Adipocyte (in vitro differentiated cells): ENCODE measurements around the gene SLC22A8.

ENCODE experiments used
- DNase-seq: peaks from one replicate; pipeline ENCODE4 v3.0.0-alpha.2; 2015; ENCODE audit warnings: low read depth
- H3K27me3 ChIP-seq: replicated peaks from 2 replicates; pipeline ENCODE4 v1.7.0; 2013; ENCODE audit warnings: mild to moderate bottlenecking, low read length, moderate library complexity; ENCODE audit not compliant: control insufficient read depth, insufficient read depth
- H3K36me3 ChIP-seq: 2 replicates; pipeline ENCODE4 v1.7.0; 2013; ENCODE audit warnings: low read length, mild to moderate bottlenecking, moderate library complexity; ENCODE audit not compliant: control insufficient read depth, insufficient read depth, severe bottlenecking
- H3K4me1 ChIP-seq: 2 replicates; pipeline ENCODE4 v1.7.0; 2013; ENCODE audit warnings: mild to moderate bottlenecking, low read length, moderate library complexity; ENCODE audit not compliant: control insufficient read depth, insufficient read depth
- H3K4me3 ChIP-seq: 2 replicates; pipeline ENCODE4 v1.7.0; 2013; ENCODE audit warnings: mild to moderate bottlenecking, low read length, moderate library complexity
- H3K9ac ChIP-seq: 2 replicates; pipeline ENCODE4 v1.7.0; 2013; ENCODE audit warnings: mild to moderate bottlenecking, low read length, moderate library complexity
- H3K9me3 ChIP-seq: 2 replicates; pipeline ENCODE4 v1.7.0; 2013; ENCODE audit warnings: mild to moderate bottlenecking, low read length, moderate library complexity; ENCODE audit not compliant: control insufficient read depth

Gene SLC22A8

DNA sequence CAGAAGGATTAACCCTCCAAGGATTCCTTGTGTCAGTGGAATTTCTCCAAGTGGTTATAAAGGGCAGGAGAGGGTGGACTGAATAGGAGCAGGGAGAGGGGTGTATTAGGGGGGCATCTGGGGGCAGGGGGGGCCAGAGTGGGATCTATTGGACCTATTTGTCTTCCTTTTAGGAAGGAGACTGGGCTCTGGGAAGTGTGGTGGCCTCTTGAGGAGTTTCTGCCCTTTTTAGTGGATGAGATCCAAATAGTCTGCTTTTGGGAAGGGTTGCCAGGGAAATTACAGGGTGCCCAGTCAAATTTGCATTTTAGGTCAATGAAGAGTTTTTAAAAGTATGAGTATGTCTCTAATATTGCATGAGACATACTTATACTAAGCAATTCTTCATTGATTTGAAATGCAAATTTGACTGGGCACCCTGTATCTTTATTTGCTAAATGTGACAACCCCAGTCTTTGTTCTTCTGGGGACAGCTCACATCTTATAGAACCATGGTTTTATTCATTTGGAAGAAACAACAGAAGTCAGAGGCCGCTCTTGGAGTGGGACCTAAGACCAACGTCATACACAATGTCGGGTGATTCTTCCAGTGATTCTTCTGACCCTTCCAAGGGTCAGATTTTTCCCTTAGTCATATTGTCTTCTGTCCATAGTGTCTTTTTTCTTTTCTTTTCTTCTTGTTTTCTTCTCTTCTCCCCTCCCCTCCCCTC is 30.4 kb downstream of the SLC22A8 start:
- no peaks in the 10 kb centered on the region for H3K36me3 ChIP-seq
- DNase-seq = no peak
- peaks cover 33% of the 10 kb centered on the region for H3K27me3 ChIP-seq
- no peak overlapping the region for H3K9ac ChIP-seq
- no peak overlapping the region for H3K4me3 ChIP-seq
- no peaks in the 10 kb centered on the region for H3K4me1 ChIP-seq
- H3K9me3 ChIP-seq = no peaks in the 10 kb centered on the region

DNA sequence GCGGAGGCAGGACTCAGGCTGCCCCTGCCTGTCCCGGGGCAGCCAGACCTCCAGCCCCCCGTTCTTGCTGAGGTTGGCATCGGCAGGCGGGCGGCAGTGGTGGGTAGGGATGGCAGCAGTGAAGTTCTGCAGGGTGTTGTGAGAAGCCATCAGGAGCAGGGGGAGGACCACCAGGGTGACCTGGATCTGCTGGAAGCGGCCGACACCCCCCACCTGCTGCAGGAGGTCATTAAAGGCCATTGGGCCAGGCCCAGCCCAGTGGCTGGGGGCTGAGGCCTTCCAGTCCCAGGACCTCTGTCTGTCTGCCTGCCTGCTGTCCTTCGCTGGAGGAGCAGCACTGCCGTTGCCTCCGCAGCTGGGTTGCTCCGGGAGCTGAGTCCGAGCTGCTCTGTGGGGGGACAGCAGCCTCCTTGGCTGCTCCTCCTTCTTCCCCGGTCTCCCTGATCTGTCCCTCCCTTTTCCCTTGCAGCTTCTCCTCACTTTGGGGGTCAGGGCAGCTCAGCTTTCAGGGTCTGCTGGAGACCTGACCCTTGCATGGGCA is 31.1 kb downstream of the SLC22A8 start, which contains the start of gene SLC22A6:
SLC22A6 (minus strand) TSS at position 517 of the 541 bp plus-strand sequence; CDS start at position 240, 277 bp downstream.
- no peak for DNase-seq
- Histone ChIP-seq H3K9me3 (no peaks in the 10 kb centered on the region), H3K36me3 (no peaks in the 10 kb centered on the region), H3K4me1 (no peaks in the 10 kb centered on the region), H3K9ac (no peak within 1 kb of the TSS), H3K4me3 (no peak within 1 kb of the TSS), H3K27me3 (peaks cover 33% of the 10 kb centered on the region)

DNA sequence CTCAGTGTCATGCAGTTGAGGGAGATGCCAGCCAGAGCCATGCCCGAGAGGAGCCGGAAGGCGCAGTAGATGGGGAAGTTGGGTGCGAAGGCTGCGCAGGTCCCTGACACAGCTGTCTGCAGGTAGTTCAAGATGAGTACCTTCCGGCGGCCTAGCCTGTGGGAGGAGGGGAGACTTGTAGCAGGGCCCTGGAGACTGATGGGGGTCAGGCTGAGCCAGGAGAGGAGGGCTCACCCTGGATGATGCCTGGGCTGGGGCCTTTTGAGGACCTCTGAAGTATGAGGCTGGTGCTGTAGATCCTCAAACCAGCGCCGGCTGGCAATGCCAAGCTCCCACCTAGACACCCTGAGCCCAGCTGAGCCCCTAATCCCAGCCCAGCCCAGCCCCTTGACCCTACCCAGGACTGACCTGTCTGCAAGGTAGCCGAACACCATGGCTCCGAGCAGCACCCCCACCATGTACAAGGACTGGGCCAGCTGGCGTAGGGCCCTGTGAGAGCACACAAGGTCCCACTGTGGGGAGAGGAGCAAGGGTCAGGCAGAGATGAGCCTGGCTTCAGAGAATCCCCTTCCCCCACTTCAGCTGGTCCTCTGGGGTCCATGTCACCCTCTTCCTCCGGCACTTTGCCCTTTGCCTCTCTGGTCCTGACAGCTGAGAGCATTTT is 32.0 kb downstream of the SLC22A8 start:
- H3K9me3 ChIP-seq = no peaks in the 10 kb centered on the region

DNA sequence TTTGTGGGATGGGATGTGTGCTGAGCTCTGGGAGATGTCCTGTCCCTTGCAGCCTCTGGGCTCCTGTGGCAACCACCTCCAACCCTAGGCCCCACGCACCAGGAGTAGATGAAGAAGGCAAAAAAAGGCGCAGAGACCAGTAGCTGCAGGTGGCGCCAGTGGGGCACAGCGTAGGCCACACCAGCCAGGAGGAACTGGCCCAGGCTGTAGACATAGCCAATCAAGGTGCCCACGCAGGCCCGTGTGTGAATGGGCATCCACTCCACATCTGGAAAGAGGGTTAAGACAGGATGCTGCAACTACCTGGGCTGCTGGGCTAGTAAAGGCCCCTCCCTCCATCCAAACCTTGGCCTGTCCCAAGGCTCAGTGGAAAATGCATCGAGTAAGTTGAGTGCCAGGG is 33.9 kb downstream of the SLC22A8 start:
- Histone ChIP-seq H3K4me1 (no peaks in the 10 kb centered on the region), H3K36me3 (no peaks in the 10 kb centered on the region), H3K9me3 (no peaks in the 10 kb centered on the region), H3K9ac (no peak overlapping the region), H3K27me3 (peaks cover 21% of the 10 kb centered on the region), H3K4me3 (no peak overlapping the region)
- no peak for DNase-seq

More for the DNA sequence above, 32.0 kb downstream of the SLC22A8 start:
- Histone ChIP-seq H3K9ac (no peak overlapping the region), H3K4me1 (no peaks in the 10 kb centered on the region), H3K27me3 (peaks cover 30% of the 10 kb centered on the region), H3K4me3 (no peak overlapping the region), H3K36me3 (no peaks in the 10 kb centered on the region)
- no peak for DNase-seq

DNA sequence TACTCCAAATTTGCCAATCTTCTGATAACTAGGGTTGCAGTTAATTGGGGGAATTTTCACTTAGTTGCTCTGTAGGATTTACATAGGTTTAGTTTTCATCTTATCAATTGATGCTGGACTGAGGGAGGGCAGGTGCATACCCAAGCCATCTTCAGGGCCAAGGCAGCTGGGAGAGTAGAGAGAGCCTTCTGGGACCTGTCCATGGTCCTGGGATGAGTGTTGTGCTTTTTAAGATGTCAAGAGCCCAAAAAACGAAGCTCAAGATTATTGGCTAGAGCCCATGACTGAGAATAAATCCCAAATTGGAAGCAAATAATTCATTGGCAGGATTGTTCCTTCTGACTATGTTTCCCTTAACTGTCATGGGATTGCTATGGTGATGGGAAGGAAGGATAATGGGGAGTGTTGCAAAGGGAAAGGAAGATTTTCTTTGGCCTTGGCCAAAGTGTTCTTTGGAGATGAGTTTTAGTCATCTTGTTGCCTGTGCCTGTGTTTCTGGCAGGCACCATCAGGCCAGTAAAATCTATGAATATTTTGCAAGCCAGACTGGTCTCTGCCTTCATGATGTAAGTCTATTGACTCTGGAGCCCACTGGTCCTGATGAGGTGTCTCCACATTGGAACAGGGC is 35.4 kb downstream of the SLC22A8 start:
- Histone ChIP-seq H3K9ac (no peak overlapping the region), H3K27me3 (peaks cover 27% of the 10 kb centered on the region), H3K36me3 (no peaks in the 10 kb centered on the region), H3K4me1 (no peaks in the 10 kb centered on the region), H3K4me3 (no peak overlapping the region), H3K9me3 (no peaks in the 10 kb centered on the region)
- DNase-seq = peak; percentile 15

DNA sequence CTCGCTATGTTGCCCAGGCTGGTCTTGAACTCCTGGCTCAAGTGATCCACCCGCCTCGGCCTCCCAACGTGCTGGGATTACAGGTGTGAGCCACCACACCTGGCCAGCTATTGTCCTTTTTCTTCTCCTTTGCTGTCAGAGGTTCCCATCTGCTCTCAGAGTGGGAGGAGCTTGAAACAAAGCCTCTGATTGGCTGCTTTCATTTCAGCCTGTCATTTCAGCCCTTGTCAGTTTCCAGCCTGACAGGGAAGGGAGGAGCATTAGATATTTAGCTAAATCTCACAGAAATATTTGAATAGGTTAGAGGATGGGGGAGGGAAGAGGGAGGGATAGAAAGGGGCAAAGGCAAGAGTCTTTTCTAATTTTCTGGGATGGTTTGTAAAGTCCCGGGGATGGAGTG is 39.5 kb downstream of the SLC22A8 start:
- DNase-seq = no peak
- Histone ChIP-seq H3K4me3 (no peak overlapping the region), H3K9me3 (peaks cover under 1% of the 10 kb centered on the region), H3K27me3 (peaks cover 31% of the 10 kb centered on the region), H3K4me1 (no peaks in the 10 kb centered on the region), H3K9ac (no peak overlapping the region), H3K36me3 (no peaks in the 10 kb centered on the region)

DNA sequence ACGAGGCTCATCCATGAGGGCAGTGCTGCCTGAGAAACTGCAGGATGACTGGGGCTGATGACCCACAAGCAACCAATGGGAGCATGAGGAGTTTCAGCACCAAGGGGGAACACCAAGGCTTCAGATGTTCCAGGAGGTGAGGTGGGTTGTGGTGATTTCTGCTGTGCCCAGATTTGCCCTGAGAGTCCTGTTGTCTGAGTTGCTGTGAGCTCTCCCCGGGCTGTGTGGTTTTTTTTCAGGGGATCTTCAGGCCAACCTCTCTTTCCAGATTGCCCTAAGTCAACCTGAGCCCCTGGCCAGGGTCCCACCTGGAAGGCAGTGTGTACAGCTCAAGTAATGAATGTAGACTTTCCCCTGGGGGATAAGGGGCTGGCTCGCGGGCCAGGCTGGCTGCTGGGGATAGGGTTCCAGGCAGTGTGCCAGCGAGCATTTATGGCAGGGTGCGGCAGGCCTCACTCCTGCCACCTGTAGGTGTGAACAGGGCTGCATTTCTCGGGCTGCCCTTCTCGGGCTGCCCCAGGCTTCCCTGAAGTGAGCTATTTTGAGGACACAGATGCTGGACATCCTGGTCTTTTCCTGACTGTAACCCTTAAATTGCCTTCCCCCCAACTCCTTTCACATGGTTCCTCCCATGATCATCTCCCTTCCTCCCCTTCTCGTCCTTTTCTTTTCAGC is 40.7 kb downstream of the SLC22A8 start:
- H3K4me1 ChIP-seq = no peaks in the 10 kb centered on the region
- H3K9ac ChIP-seq = no peak overlapping the region
- H3K4me3 ChIP-seq = no peak overlapping the region
- peaks cover 34% of the 10 kb centered on the region for H3K27me3 ChIP-seq
- no peaks in the 10 kb centered on the region for H3K36me3 ChIP-seq
- DNase-seq = no peak
- H3K9me3 ChIP-seq = peaks cover 3% of the 10 kb centered on the region

DNA sequence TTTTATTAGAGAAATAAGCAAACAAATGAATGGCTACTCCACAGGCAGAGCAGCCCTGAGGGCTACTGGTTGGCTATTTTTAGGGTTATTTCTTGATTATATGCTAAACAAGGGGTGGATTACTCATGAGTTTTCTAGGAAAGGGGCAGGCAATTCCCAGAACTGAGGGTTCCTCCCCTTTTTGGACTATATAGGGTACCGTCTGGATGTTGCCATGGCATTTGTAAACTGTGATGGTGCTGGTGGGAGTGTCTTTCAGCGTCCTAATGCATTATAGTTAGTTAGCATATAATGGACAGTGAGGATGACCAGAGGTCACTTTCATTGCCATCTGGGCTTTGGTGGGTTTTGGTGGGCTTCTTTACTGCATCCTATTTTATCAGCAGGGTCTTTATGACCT is 50.1 kb downstream of the SLC22A8 start:
- Histone ChIP-seq H3K36me3 (no peaks in the 10 kb centered on the region), H3K9ac (no peak overlapping the region), H3K4me3 (no peak overlapping the region), H3K9me3 (peaks cover 18% of the 10 kb centered on the region), H3K4me1 (no peaks in the 10 kb centered on the region), H3K27me3 (peaks cover 10% of the 10 kb centered on the region)
- no peak for DNase-seq

DNA sequence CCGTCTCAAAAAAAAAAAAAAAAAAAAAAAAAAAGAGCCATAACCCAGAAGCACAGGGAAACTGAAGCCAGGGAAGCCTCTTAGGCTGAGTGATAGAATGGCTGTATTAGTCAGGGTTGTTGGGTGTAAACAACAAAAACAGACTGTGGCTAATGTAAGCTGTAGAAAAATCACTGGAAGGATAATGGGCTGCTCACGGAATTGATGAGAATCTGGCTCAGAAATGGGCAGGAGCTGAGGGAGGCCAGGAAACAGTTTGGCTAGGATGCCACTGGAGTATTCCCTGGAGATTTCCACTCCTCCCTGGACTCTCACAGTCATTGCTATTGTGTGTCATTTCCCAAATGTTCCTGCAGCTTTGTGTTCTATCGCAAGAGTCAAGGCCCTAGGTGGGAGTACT is 53.2 kb downstream of the SLC22A8 start:
- Histone ChIP-seq H3K9ac (no peak overlapping the region), H3K27me3 (peaks cover 4% of the 10 kb centered on the region), H3K36me3 (no peaks in the 10 kb centered on the region), H3K4me3 (no peak overlapping the region), H3K4me1 (no peaks in the 10 kb centered on the region), H3K9me3 (peaks cover 15% of the 10 kb centered on the region)
- no peak for DNase-seq

DNA sequence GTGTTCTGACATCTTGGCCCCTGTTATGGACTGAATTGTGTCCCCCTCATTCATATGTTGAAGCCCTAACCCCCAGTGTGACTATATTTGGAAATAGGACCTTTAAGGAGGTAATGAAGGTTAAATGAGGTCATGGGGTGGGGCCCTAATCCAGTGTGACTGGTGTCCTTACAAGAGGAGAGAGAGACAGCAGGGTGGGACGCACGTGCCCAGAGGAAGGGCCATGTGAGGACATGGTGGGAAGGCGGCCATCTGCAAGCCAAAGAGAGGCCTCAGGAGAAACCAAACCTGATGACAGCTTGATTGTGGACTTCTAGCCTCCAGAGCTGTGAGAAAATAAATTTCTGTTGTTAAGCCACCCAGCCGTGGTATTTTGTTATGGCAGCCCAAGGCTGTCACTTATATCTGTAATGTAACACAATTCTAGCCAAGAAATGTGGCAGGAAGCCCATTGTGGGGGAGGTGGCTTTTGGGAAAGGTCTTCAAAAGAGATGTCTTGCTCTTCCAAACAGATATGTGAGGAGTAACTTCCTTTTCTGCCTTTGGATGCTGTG is 54.5 kb downstream of the SLC22A8 start:
- no peak overlapping the region for H3K9ac ChIP-seq
- H3K27me3 ChIP-seq = peaks cover 4% of the 10 kb centered on the region
- no peaks in the 10 kb centered on the region for H3K36me3 ChIP-seq
- H3K4me3 ChIP-seq = no peak overlapping the region
- no peak for DNase-seq
- H3K4me1 ChIP-seq = no peaks in the 10 kb centered on the region
- peaks cover 2% of the 10 kb centered on the region for H3K9me3 ChIP-seq
